ENCODE data around the gene SLC10A6. TPM values are rescaled to one million over a fixed set of nuclear protein-coding genes. Genes with fewer than 3 reads are reported as not detected.

SLC10A6 gene
- total and polyA plus RNA-seq, 2 donors (not counting 3 experiments of a cell fraction or from before 2014, with no cell fraction given) = 0.04 TPM; not detected in 1

DNA sequence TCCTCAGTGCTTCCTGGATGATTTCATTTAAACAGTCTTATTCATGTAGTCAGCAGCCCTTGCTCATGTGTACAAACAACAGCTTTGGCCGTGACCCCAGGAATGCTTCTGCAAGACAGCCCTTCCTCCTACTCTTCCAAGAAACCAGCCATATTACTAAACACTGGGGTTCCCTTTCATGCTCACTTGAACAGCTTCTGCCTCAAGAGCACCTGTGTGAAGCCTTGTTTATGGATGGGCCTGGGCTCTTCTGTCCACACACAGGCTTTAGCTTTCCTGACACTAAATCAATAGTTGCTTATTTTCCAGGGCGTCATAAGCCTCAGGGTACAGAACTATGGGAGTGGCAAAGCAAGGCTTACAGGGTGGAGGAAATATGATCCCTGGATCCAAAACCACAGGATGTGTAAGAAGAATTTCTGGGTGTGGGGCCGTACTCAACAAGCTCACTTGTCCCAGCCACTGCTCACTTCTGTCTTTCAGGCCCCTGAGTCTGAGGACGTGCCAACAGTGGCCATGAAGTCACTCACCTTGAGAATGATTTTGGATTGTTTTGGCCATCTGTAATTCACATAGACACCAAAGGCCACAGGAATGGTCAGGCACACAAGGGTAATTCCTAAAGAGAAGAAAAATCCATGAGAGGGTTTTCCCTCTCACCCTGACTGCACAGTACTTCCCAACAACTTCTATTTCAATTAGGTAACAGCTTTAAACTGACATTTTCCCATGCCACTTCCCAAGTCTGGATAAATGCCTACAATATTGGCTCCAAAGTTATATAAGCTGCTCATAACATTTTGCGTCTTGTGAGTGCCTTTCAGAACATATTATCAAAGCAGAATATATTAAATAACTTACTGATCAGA lies 17.7 kb downstream of the SLC10A6 start:
- CTCF ChIA-PET = interaction anchor here (1.4 kb wide), 1 partner anchor 14 kb away, joined by 6 read pairs; no protein-coding TSS in a partner anchor
- no peaks in the 10 kb centered on the region for H3K36me3 ChIP-seq (ENCODE audit: control insufficient read depth in 2 of 2, extremely low read depth in 1 of 2, insufficient read depth in 2 of 2, low read length in 2 of 2)
- H2AFZ ChIP-seq (ENCODE audit: low read depth, low read length) = no peak overlapping the region
- H3K9me3 ChIP-seq (replicated peaks; ENCODE audit: control insufficient read depth, insufficient read depth, low read length) = no peaks in the 10 kb centered on the region
- H3K9ac ChIP-seq (replicated peaks; ENCODE audit: extremely low read depth, insufficient read depth, low read length) = no peak overlapping the region
- no peaks in the 10 kb centered on the region for H3K79me2 ChIP-seq (ENCODE audit: control insufficient read depth, insufficient read depth, low read length)
- no peaks in the 10 kb centered on the region for H4K20me1 ChIP-seq (replicated peaks; ENCODE audit: control insufficient read depth, extremely low read depth, insufficient read depth, low read length)
- H3K9me1 ChIP-seq (replicated peaks; ENCODE audit: control insufficient read depth, extremely low read depth, insufficient read depth, low read length) = no peaks in the 10 kb centered on the region
- no peaks in the 10 kb centered on the region for H3K27me3 ChIP-seq (ENCODE audit: control insufficient read depth in 2 of 2, insufficient read depth in 2 of 2, low read length in 2 of 2)
- no peaks in the 10 kb centered on the region for H3K4me1 ChIP-seq (ENCODE audit: control insufficient read depth, extremely low read depth, insufficient read depth, low read length)
- BruUV-seq (replicated peaks) = no TSS peak
- POLR2A ChIA-PET = no interaction called here
- H3K27ac ChIP-seq (ENCODE audit: insufficient read depth, low read depth, low read length) = no peak overlapping the region
- FAIRE-seq (no peak), DNase-seq (ENCODE audit: low read depth, low spot score) (no peak)
- no peak overlapping the region for H3K4me3 ChIP-seq (replicated peaks in 1 of 3; ENCODE audit: insufficient read depth in 1 of 3, low read depth in 1 of 3, low read length in 3 of 3)
- intact Hi-C loops (cut with micrococcal nuclease) (no loop called here), dilution Hi-C loops (cut with MboI; ENCODE audit: extremely low pct_ligation_motif_present, low sequenced_read_pairs) (no loop called here)
- TF ChIP-seq, protein P1, sequence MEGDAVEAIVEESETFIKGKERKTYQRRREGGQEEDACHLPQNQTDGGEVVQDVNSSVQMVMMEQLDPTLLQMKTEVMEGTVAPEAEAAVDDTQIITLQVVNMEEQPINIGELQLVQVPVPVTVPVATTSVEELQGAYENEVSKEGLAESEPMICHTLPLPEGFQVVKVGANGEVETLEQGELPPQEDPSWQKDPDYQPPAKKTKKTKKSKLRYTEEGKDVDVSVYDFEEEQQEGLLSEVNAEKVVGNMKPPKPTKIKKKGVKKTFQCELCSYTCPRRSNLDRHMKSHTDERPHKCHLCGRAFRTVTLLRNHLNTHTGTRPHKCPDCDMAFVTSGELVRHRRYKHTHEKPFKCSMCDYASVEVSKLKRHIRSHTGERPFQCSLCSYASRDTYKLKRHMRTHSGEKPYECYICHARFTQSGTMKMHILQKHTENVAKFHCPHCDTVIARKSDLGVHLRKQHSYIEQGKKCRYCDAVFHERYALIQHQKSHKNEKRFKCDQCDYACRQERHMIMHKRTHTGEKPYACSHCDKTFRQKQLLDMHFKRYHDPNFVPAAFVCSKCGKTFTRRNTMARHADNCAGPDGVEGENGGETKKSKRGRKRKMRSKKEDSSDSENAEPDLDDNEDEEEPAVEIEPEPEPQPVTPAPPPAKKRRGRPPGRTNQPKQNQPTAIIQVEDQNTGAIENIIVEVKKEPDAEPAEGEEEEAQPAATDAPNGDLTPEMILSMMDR (IDR thresholded peaks at IDR 0.05; ENCODE audit: extremely low read depth in 1 of 2, insufficient read depth in 1 of 2, low read depth in 1 of 2, low read length in 2 of 2) = no peak
- TF ChIP-seq POLR2A (IDR thresholded peaks at IDR 0.05; ENCODE audit: low read depth, low read length) (no peak), POLR2AphosphoS5 (IDR thresholded peaks at IDR 0.05; ENCODE audit: insufficient read depth, low read depth, low read length) (no peak), MYC (IDR thresholded peaks at IDR 0.05; ENCODE audit: low read depth, low read length) (no peak), MAX (IDR thresholded peaks at IDR 0.05; ENCODE audit: insufficient read depth, insufficient read length) (no peak), JUN (IDR thresholded peaks at IDR 0.05; ENCODE audit: borderline replicate concordance, insufficient read depth, insufficient read length, low read depth) (no peak), GATA2 (IDR thresholded peaks at IDR 0.05; ENCODE audit: insufficient read depth, insufficient read length, low read depth, low read length) (no peak), EZH2 (IDR thresholded peaks at IDR 0.05; ENCODE audit: borderline replicate concordance, low read depth, low read length, severe bottlenecking) (no peak), FOS (IDR thresholded peaks at IDR 0.05; ENCODE audit: borderline replicate concordance, insufficient read depth, low read length) (no peak)
- H3K4me2 ChIP-seq (ENCODE audit: insufficient read depth, low read length) = no peak overlapping the region

Data from endothelial cell of umbilical vein (primary cell).